NCI-H1694 treated with DMSO at 0.1 percent for 48 hours (cell line): ENCODE results near the gene MRPL42.

Source experiments
- DNase-seq: peaks from one replicate; lab custom pipeline; 2025; lab: John Stamatoyannopoulos, UW

Gene MRPL42

DNA sequence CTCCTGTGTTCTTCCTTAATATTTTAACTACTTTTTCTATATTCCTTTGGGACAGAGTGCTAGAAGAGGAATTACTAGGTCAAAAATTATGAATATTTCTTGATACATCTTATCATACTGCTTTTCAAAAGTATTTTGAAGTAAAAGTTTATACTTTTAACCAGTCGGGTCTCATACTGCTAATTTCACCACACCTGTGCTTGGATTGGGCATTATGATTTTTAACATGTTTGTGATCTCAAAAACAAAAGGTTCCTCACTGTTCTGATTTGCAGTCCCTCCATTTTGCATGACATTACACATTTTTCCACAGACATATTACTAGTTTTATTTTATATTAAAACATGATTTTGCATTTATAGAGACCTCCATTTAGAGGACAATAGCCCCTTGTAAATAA, 32.9 kb downstream of the MRPL42 start:
- no peak for DNase-seq

DNA sequence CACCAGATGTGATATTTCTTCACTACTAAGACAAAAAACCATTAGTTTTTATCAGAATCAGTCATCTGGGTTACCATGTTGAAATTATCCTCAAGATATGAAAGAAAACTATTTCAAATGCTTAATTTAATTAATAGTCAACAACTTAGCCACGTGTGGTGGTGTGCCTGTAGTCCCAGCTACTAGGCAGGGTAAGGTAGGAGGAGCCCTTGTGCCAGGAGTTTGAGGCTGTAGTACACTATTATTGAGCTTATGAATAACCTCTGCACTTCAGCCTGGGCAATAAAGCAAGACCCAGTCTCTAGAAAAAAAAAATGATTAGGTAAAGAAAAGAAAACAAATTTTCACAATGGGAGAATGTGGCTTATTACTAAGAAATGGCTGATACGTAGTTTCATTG, 33.4 kb downstream of the MRPL42 start:
- no peak for DNase-seq

DNA sequence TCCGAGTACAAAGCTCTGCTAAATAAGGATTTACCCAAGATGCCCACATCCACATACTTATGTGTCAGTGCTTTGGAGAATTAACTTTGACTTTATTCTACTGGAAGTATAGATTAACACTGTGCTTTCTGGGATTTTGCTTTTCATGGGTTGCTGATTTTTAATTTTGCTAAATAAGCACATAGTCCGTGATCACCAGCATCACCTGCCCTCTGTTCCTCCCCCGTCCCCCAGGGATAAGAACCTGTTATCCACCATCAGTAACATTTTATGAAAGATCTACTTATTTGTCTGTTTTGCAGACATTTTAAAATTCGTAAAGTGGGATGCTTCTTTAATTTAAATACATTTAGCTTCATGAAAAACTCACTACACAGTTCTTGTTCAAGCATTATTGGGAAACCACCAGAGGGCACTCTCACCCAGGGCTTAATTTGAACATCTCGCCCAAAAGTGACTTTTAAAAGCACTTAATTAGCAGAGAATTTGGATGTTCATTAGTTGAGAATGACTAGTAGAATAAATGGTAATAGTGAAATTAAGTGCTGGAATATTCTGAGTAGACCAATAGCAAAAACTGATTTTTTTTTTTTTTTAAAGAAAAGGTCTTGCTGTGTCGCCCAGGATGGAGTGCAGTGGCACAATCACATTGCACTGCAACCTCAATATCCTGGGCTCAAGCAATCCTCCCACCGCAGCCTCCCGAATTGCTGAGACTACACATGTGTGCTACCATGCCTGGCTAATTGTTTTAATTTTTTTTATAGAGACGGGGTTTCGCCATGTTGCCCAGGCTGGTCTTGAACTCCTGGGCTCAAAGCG, 35.7 kb downstream of the MRPL42 start:
- peak; percentile 14 for DNase-seq

DNA sequence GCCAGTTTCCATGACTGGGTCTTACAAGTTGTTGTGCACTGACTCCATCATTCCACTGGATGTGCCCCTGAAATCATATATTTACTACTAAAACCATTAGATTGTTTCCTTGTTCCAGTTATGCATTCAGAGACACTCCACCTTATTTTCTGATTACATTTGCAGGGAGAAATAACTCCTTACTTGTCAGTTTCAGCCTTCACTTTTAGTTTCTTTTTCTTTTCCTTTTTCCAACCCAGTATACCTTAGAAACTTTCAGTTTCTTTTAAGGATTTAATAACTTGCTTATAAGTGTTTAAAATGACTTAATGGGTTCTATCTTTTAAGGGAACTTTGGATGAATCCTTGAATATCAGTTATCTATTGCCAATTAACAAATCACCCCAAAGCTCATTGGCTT, 39.9 kb downstream of the MRPL42 start:
- no peak for DNase-seq

DNA sequence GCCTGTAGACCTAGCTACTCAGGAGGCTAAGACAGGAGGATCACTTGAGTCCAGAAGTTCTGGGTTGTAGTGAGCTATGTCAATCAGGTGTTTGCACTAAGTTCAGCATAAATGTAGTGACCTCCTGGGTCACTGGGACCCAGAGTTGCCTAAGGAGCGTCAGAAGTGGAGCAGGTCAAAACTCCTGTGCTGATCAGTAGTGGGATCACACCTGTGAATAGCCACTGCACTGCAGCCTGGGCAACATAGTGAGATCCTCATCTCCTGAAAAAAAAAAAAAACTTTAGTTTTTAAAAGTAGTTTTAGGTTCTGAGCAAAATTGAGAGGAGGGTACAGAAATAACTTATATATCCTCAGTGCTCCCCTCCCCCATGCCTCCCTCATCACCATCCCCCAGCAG, 42.2 kb downstream of the MRPL42 start:
- DNase-seq, result no peak

DNA sequence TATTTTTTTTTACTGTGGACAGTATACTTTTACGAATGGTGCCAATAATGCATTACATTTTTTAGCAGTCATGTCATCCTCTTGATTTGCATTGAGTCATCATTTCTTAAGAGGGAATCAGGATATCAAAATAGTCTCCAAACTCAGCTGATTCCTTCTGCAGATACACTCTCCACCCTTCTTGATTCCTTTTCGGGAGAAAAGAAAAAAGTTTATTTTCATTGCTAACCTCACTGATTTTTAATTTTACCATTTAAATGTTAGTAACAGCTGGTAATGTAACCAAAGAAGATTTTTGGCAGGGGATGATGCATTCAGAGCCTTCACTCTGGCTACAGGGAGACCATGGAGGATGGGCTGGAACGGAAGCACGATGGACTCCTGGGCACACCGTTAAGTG, 47.5 kb downstream of the MRPL42 start:
- no peak for DNase-seq

DNA sequence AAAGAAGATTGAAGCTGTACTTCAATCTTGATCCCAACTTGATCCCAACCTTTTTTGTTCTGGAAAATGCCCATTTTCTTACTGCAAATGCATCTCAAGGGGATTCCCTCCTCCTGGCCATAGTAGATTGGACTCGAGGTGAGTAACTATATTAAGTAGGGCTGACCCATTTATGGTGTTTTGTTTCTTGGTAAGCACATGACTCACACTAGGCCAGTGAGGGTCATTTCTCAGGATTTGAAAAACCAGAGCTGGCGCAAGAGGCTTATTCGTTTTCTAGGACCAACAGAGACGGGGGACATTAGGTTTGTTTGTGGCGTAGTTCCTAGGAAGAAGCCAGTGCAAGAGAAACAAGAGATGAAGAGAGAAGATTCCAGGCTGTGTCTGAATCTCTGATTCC, 51.4 kb downstream of the MRPL42 start:
- DNase-seq, result no peak

DNA sequence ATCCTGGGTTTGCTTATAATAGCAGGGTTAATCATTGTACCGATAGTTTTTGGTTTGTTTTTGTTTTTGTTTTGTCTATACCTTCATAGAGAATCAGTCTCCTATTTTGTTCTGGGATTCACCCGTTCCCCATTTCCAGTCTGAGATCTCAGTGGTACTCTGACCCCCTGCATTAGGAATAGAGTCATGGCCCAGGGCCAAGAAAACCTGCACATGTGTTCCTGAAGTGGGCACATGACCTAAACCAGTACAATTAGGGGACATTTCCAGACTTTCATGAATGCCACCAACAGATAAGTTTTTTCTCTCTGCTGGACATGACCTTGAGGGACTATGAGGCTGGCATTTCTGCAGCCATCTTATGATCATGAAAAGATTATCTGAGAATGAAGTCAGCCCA, 52.5 kb downstream of the MRPL42 start:
- DNase-seq, result no peak

DNA sequence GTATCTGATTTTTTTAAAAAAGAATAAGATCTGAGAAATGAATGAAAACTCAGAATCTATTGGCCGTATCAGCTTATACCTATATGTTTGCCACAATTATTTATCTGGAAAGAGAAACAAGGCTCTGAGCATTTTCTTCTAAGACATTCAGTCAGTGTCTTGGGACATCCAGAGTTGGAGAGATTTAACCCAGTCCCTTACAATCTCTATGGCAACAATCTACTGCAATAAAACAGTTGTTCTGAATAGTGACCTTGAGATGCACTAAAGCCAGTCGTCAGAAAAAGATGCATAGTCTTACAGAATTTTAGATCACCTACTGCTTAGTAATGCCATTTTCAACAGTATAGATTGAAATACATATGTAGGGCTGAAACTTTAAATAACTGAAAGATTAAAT, 53.1 kb downstream of the MRPL42 start:
- no peak for DNase-seq

DNA sequence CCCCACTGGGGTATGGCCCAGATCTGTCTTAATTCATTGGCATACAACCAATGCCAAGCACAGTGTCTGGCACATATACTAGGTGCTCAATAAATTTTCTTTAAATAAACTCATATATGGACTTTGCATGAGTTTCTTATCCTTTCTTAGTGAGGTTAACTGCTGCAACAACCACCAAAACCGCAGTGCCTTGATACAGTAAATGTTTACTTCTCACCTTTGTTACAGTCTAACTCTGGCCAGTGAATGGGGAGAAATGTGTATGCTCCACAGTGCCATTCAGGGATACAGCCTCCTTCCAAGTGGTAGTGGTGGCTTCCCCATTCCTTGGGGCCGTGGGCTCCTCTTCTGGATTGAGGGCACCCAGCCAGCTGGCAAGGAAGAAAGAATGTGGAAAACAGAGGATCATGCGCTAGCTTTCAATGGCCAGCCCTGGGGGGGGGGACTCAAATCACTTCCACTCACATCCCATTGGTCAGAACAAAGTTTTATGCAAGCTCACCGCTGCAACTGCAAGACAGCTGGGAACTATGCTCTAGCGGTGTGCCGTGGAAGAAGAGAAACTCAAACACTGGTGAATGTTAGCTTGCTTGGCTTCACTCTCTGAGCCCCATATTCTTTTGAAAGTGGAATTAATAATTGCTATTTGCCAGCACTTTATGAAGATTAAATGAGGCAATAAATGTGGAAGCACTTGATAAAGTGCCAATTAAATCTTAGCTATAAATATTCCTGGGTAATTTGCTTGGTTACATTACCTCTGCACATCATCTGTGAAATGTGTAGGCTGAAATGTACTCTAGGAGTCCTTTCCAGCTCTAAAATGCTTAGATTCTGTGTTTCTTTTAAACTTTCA, 54.1 kb downstream of the MRPL42 start:
- DNase-seq, result no peak

DNA sequence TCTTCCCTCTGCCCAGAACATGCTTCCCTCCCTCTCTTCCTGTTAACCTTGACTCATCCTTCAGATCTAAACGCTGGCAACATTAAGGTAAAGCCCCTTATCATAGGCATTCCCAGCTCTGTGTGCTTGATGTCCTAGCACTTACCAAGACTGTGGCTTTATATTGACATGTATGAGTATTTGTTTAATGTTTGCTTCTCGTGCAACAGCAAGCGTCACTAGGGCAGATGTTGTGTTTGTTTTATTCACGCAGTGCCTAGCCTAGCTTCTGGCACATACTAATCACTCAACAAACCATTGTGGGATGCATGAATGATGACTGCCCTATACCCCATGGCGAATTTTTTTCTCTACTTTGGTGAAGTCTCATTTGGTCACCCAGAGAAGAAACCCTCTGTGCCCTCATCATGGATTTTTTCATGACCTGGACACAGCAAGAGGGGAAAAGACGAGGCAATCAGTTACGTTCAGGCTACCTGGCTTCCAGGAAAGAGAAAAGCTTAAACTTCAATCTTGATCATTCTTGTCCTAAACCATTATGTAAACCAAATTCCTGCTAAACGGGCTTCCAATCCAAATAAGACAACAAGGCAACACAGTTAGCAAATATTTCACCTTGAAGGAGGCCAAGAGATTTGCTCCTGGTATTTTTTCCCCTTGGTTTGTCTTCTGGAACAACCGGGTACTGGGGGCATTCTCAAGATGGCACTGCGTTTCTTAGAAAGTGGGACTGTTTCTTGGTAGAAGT, 57.2 kb downstream of the MRPL42 start:
- no peak for DNase-seq

DNA sequence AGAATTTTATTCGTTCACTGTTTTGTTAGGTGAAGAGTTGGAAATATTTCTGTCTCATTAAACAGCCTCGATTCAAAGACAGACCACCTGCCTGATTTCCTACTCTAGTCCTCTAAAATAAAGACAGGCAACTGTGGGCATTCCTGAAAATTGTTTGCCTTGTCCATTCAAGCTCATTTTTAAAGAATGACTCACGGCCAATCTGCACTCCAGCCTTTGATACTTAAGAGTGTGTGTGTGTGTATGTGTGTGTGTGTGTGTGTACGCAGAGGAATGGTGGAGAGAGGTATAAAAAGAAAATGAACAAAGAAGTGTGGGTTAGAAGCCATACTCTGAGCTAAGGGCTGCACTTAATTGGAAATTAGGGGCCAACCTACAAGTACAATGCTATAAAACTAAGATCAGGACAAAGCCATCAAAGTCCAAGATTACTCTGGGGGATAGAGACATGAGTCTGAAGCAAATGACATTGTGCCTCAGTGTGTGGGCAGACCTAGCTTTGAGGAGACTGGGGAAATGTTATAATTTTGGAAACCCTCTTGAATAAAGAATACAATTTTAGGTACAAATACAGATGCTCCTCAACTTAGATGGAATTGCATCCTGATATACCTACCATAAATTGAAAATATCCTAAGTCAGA, 59.6 kb downstream of the MRPL42 start:
- no peak for DNase-seq

DNA sequence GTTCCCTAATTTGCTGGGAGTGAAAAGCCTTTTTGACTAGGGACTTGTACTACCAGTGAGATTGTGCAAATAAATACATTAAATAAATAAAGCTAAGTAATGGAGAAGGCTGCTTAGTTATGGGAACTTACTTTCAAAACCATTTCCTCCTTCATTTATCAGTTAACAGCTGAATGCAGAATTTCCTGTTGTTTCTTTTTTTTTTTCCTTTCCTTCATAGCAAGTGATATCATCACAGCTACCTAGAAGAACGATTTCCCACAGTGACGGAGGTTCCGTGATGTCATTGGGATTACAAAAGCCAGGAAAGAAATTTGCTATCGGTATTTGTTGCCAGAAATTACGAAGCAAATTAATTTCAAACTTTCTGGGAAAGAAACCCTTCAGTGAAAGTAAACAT, 63.0 kb downstream of the MRPL42 start:
- no peak for DNase-seq

DNA sequence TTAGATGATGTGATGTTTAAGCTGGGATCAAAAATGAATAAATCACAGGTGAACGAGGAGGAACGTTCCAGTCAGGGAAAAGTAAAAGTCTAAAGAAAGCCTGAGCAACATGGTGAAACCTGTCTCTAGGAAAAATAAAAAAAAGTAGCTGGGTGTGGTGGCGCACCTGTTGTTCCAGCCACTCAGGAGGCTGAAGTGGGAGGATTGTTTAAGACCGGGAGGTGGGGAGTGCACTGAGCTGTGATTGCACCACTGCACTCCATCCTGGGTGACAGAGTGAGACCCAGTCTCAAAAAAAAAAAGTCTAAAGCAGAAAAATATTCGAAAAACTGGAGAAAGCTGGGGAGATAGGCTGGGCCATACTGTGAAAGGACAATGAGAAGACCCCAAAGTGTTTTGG, 66.0 kb downstream of the MRPL42 start:
- DNase-seq, result no peak

DNA sequence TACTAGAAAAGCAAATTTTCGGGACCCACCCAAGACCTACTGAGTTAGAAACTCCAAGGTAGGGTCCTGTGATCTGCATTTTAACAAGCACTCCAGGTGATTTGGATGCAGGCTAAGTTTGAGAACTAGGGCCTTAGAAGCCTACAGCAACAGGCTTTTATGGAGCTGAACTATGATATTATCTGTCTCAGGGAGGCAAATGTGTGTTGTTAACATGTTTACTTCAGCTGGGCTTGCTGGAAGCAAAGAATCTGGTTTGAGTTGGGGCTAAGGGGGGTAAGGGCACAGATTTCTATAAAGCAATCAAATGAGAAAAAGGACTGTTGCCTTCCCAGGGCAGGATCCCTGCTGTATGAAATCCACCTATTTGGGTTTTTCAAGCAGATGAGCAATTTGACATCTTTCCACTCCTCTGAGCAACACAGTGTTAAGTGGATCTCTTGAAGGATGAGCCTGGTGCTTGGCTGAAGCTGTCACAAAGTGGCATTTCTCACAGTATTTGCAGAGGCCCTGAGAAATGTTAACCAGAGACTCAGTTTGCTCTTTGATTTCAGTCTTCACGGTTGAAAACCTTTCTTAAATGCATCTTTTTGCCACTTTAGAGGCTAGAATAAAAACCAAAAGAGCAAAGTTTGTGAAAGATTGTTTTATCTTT, 68.9 kb downstream of the MRPL42 start:
- DNase-seq, result no peak

DNA sequence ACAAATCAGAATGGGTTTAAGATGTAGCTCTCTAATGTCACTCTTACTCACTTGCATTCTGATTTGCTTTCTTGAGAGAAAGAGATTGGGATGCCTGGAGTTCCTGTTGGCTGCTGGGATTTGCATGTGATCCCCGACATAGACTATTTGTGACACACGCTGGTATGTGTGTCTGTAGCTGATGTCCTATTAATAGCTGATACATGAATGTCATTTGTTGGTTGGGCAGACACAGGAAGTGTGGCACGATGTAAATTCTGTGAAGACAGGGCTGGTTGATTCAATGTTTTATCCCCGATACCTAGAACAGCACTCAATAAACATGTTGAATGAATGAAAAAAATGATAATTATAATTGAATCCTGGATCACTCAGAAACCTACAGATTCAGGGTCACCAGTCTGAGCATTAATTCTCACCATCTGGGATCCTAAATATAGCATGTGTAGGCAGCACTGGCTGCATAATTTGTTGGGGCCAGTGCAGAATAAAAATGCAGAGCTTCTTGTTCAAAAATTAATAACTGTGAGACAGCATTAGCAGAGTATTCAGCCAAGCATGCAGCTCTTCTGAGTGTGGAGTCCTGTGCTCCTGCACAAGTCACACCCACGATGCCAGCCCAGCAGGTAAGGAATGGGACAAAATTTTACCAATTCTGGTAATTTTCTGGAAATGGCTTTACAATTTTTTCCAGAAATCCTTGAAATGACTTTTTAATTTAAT, 69.6 kb downstream of the MRPL42 start:
- DNase-seq, result peak; percentile 20

DNA sequence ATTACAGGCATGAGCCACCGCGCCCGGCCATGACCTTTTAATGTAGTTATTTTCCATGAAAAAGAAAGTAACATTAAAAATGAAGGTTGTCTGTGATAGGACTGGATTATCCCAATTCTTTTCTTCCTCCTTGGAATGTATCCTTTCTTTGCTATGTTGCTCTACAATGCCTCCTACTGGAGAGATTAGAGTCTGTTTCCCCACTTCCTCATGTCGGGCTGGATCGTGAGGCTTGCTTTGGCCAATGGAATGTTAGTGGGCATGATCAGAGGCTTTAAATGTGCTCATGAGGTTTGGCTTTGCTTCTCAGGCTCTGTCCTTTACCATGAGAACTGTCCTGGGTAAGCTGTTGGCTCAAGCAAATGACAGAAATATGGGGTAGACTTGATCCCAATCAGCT, 70.5 kb downstream of the MRPL42 start:
- DNase-seq, result no peak

DNA sequence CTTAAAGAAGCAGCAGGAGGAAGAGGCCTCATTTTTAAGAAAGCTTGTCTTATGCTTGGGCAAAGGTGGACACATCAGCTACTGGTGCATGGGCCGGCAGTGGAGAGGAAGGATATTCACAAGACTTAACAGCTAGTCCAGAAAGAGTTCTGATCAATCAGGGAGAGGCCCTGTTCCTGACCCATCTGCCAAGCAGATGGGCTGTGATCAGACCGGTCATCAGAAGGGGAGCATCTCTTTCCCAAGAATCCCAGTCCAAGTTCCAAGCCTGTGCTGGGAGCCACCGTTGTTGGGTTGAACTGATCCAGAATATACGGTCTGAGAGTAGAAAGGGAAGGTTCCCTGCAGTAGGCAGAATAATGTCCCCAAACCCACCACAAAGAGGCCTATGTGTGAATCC, 72.5 kb downstream of the MRPL42 start:
- DNase-seq, result no peak

DNA sequence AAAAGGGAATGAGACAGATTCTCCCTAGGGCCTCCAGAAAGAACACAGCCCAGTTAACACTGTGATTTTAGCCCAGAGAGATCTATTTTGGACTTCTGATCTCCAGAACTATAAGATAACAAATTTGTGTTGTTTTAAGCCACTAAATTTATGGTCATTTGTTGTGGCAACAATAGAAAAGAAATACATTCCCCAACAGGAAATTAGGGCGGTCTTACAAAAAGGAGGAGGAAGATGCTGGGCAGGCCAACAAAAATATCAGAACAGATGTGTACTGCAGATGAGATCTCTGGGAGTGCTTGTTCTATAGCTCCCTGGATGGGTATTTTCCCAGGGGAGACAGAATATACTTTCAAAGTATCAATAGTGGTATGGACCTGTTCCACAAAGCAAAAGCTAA, 73.2 kb downstream of the MRPL42 start:
- DNase-seq, result no peak

DNA sequence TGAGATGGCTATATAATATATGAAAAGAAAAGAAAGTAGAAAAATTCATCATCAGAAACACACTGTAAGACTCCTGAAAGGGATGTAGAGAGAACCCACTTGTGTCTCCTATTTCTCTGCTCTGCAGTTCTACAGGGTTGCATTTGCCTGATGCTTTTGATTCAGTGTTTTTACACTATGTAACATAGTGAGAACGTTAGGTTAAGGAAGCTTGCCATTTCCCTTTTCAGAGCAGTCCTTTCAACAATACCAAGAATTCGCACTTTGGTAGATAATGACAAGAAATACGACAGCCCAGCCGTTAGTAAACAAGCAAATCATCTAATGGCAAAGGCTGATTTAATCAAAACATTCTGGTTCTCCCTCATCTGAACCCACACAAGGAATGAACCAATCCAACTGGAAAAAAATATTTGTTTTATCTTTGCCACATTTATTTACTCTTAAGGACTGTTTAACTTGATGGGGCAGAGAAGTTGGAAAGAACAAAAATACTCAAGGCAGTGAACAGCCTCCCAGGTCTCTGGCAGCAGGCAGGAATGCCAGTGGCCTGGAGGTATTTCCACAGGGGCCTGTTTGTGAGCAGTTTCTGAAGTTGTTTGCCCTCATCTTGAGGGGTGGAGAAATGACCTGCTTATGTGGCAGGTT, 74.4 kb downstream of the MRPL42 start:
- DNase-seq, result no peak
